GF-D8 (cell line): Measurements from ENCODE around the gene ZWILCH.
"Not testable (repeated sequence)": the region's sequence is repeated elsewhere in the genome, so short reads cannot be mapped to it uniquely, and the experiment has no call there.

Experiments
- DNase-seq: peaks from one replicate; lab custom pipeline; 2025; lab: John Stamatoyannopoulos, UW

The ZWILCH gene

GRCh38 chr15:66504563-66505429 lies at the start of gene ZWILCH, which contains the start of gene RPL4:
TSS of gene ZWILCH (plus strand) at chr15:66505326. CDS start at chr15:66505339, 13 bp downstream.
TSS of gene RPL4 (minus strand) at chr15:66504855. CDS start at chr15:66504790, 65 bp downstream.
- peak; percentile 62 for DNase-seq

DNA sequence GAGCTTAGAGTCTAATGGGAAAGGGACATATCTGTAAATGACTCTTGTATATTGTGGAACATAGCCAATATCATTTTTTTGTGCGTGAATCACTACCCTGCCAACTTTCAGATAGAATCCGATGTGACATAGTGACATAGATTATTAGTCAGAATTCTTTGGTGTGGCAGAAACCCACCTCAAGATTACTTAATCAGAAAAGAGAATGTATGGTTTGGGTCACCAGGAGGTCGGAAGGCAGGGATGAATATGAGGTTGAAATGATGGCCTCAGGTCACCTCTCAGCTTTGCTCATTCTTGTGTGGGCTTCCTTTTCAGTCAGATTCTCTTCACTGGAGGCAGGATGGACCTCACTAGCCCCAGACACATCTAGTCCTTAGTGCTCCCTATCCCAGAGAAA lies 48.9 kb upstream of the ZWILCH start:
- DNase-seq: no peak

DNA sequence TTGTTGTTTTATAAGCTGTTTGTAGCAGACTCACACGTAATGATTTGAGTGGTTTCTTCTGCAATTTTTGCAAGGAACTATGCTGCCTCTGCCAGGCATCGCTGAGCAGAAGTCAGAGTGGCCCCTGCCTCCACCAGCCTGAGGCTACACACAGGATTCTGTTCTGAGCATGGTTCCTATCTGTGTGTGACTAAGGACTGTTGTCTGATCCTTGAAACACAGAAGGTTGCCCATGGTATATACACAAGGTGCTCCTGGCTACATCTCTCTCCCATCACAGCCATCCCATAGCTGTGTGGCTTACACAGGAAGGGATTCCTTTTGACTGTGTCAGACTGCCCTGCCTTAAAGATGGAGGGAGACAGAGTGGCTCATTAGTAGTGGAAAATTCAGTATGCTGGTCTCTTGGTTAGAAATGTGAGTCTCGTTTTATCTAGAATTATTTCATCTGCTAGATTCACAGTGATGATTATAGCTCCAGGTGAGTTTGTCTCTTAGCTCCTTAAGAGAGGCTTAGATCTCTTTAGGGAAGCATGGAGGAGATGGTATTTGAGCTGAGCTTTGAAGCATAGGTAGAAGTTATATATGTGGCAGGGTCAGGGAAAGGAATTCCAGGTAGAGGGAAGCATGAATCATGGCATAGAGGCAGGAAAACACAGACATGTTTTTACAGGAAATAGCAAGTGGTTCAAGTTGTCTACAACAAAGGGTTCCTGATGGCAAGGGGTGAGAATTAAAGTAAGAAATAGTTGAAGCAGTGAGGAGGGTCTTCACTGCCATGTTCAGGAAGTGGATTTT lies 45.1 kb upstream of the ZWILCH start:
- DNase-seq: no peak

DNA sequence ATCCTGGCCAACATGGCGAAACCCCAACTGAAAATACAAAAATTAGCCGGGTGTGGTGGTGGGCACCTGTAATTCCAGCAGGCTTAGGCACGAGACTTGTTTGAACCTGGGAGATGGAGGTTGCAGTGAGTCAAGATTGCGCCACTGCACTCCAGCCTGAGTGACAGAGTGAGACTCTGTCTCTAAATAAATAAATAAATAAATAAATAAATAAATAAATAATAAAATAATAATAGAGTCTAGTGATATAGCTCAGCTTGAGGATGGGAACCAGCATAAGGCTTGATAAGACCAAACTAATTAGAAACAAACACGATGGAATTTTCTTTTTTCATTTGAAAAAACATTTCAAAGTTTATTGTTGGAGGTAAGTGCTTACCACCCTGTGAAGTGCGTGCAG lies 43.8 kb upstream of the ZWILCH start:
- DNase-seq: not testable (repeated sequence)

DNA sequence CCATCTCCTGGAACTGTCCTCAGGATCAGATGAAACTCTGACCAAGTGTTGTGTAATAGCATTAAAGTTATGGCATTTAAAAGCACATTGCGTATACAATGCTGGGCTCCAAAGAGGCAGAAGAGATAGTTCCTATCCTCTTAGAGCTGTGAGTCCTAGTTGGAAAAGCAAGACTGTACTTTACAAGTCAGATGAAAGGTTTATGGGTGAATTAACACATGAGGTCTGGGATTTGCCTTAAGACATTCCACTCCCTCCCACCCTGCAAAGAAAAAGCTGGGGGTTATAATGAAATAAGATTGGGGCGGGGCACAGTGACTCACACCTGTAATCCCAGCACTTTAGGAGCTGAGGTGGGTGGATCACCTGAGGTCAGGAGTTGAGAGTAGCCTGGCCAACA lies 43.2 kb upstream of the ZWILCH start:
- no peak for DNase-seq

DNA sequence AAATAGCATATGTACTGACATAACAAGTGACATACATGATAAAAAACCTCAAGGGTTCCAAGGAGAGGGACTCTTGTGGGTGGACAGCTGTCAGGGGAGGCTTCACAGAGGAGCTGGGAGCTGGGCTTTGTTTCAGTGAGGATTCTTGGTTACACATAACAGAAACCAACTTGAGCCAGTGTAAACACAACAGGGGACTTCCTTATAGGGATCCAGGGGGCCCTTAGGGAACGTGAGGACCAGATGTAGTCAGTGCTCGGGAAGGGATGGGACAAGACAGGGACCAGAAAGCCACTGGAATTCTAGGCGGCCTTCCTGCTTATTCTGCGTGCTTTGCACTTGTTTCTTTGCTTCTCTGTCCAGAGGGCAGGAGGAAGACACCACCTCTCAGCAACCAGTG lies 42.5 kb upstream of the ZWILCH start:
- DNase-seq: no peak

DNA sequence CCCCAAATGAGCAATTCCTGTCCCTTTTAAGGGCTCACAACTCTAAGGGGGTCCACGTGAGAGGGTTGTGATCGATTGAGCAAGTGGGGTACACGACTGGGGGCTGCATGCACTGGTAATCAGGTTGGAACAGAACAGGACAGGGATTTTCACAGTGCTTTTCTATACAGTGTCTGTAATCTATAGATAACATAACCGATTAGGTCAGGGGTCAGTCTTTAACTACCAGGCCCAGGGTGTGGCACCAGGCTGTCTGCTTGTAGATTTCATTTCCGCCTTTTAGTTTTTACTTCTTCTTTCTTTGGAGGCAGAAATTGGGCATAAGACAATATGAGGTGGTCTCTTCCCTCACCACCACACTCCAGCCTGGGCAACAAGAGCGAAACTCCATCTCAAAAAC lies 39.8 kb upstream of the ZWILCH start:
- DNase-seq: not testable (repeated sequence)

GRCh38 chr15:66467162-66468040 lies 37.7 kb upstream of the ZWILCH start:
- not testable (repeated sequence) for DNase-seq

- DNase-seq: not testable (repeated sequence)
These were observed 34.3 kb upstream of the ZWILCH start for GRCh38 chr15:66470825-66471224.

DNA sequence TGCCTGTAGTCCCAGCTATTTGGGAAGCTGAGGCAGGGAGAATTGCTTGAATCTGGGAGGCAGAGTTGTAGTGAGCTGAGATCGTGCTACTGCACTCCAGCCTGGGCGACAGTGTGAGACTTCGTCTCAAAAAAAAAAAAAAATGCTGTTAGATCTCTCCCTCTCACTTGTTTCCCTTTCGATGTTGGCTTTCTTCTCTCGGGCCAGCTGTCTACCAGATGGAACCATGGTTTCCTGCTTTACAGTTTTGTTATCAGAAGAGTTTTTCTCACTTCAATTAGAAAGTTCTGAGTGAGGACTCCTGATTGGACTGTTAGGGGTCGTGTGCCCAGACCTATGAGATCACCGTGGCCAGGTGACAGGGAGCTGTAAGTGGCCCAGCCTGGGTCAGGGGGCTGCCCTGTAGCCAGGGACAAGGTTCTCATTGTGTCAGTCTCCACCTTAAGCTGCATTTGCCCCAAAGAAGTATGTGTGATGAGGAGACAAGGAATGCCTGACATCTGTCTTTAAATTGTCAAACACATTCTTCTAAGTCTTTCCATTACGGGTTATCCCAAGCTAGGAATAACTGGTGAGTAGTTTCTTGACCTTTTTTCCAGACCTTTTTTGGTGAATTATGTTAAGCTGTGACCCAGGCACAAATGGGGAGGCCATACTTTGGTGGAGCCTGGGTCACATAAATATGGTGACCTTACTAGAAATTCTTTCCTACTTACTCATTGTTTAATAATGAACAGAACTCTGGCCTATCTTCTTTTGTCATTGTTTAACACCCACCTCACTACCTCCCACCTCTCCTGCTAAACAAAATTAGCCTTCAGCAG lies 32.7 kb upstream of the ZWILCH start:
- no peak for DNase-seq

GRCh38 chr15:66474135-66474534 lies 31.0 kb upstream of the ZWILCH start:
- DNase-seq: no peak

GRCh38 chr15:66474963-66475362 lies 30.2 kb upstream of the ZWILCH start:
- no peak for DNase-seq

DNA sequence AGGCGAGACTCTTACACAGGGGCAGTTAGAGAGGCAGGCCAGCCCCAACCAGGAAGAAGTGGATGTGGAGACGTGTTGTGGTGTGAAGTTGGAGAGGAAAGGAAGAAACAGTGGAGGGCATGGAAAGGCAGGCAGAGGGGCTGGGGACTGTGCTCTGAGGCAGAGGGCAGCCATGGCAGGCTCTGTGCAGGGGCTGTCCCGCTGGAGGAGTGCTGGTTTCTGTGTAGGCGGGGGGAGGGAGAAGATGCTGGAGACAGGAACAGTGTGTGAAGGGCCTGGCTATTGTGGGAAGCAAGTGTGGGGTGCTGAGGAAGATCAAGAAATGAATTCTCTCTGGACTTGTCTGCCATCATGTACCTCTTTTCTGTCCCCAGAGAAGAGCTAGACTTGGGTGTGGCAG lies 28.6 kb upstream of the ZWILCH start:
- no peak for DNase-seq

GRCh38 chr15:66477011-66477410 lies 28.1 kb upstream of the ZWILCH start:
- DNase-seq: no peak

- no peak for DNase-seq
These were observed 24.9 kb upstream of the ZWILCH start for GRCh38 chr15:66480267-66480666.

- no peak for DNase-seq
These were observed 23.8 kb upstream of the ZWILCH start for GRCh38 chr15:66481107-66481856.

DNA sequence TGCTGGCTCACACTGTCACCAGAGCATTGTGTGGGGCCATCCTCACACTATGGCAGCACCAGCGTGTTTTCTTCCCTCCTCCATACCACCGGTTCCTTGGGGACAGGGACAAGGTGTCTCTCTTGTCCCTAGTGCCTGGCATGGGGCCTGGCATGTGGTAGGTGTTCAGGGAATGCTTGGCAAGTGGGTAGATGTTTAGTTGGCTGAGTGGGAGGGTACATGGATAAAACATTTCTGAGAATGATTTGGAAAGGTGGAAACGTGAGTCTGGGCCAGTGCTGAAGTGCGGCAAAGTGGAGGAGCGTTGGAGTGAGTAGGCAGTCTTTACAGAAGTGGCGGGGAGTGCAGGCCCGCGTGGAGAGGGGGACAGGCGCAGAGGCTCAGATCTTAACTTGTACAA lies 22.6 kb upstream of the ZWILCH start:
- DNase-seq: no peak

GRCh38 chr15:66483131-66483566 lies 22.0 kb upstream of the ZWILCH start:
- peak; percentile 32 for DNase-seq

- DNase-seq: no peak
These were observed 20.5 kb upstream of the ZWILCH start for GRCh38 chr15:66484539-66485112.

- DNase-seq: no peak
These were observed 18.2 kb upstream of the ZWILCH start for GRCh38 chr15:66486887-66487286.
